ENCODE results near the gene AMBP. TPM values are rescaled to one million over a fixed set of nuclear protein-coding genes. Genes with fewer than 3 reads are reported as not detected.
"Not testable (repeated sequence)": the region's sequence is repeated elsewhere in the genome, so short reads cannot be mapped to it uniquely, and the experiment has no call there.

Gene AMBP
- total RNA-seq, 1 donor from 2014 or later: 0.40 TPM

DNA sequence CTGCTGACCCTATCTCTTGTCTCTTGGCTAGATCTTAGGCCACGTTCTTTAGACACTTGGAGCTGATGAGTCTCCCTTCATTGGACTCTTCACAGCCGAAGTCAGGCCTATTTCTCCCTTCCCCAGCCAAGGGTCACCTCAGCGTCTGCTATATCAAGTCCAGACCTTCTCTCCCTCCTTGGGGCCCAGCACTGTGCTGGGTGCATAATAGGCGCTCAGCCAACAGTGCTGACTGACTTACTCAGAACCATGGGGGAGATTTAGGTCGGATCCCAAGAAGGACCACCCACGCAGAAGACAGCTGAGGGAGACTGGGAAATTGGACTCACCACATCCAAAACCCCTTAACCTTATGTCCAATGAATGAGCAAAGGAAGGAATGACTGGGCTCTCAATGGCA lies 5.6 kb upstream of the AMBP start:
- DNase-seq (ENCODE audit: low read depth, low spot score): no peak
- TF ChIP-seq, protein P1, sequence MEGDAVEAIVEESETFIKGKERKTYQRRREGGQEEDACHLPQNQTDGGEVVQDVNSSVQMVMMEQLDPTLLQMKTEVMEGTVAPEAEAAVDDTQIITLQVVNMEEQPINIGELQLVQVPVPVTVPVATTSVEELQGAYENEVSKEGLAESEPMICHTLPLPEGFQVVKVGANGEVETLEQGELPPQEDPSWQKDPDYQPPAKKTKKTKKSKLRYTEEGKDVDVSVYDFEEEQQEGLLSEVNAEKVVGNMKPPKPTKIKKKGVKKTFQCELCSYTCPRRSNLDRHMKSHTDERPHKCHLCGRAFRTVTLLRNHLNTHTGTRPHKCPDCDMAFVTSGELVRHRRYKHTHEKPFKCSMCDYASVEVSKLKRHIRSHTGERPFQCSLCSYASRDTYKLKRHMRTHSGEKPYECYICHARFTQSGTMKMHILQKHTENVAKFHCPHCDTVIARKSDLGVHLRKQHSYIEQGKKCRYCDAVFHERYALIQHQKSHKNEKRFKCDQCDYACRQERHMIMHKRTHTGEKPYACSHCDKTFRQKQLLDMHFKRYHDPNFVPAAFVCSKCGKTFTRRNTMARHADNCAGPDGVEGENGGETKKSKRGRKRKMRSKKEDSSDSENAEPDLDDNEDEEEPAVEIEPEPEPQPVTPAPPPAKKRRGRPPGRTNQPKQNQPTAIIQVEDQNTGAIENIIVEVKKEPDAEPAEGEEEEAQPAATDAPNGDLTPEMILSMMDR (conservative IDR thresholded peaks at IDR 0.05): no peak
- H3K4me1 Mint-ChIP-seq: no peaks in the 10 kb centered on the region

DNA sequence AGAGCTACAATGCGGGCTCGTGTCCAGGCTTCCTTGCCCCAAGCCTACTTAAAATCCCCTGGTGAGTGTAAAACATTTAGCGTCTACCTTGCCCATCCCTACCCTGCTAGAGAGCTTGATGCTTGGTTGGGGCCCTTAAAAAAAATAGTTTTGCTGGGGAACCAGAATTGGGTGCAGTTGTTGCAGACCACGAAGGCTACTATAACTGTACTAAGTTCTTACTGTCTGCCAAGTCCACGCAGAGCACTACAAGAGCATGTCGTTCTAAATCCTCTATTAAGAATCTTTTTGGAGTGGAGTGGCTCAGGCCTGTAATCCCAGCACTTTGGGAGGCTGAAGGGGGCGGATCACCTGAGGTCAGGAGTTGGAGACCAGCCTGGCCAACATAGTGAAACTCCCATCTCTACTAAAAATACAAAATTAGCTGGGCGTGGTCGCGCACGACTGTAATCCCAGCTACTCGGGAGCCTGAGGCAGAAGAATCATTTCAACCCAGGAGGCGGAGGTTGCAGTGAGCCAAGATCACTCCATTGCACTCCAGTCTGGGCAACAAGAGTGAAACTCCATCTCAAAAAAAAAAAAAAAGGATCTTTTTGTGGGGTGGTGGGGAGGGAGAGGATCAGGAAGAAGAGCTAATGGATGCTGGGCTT lies 4.8 kb upstream of the AMBP start:
- H3K27ac Mint-ChIP-seq (ENCODE audit: unreplicated experiment); H3K4me1 Mint-ChIP-seq; H3K9me3 Mint-ChIP-seq; H3K4me3 Mint-ChIP-seq; H3K36me3 Mint-ChIP-seq (ENCODE audit: low read depth); DNase-seq (ENCODE audit: low read depth, low spot score); H3K27me3 Mint-ChIP-seq (ENCODE audit: low read depth): not testable (repeated sequence)

More for the DNA sequence above, 5.6 kb upstream of the AMBP start:
- Mint-ChIP-seq H3K27me3 (ENCODE audit: low read depth) (no peaks in the 10 kb centered on the region), H3K36me3 (ENCODE audit: low read depth) (no peaks in the 10 kb centered on the region), H3K4me3 (no peak overlapping the region), H3K27ac (ENCODE audit: unreplicated experiment) (no peak overlapping the region), H3K9me3 (no peaks in the 10 kb centered on the region)

DNA sequence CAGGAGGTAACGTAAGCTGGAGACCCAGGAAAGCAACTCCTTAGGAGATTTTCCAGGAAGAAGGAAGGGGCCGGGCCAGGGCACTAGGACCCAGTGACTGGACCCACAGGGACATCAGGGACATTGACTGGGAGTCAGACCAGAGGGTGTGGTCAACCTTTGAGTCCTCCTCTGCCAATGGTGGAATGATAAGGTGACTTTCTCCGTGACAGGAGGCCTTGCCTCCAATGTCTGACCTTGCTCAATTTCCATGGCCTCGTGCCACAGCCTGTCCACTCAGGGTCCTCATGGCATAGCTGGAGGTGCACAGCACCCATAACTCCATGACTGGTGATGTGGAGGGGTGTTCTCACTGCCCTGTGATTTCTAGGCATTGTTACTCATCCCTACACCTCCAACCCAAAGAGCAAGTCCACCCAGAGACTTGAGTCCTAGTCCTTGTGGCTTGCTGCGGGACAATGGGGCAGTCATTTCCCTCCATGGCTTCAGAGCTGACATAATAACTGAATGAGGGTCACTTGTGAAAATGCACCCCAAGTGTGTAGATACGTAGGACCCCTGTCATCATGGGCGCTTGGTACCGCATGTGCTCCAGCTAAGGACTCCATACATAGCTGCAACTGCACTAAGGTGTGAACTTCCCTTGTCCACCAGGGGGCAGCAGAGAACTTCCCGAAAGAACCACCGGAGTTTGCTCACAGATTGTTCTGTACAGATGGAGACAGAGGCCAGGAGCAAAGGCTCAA lies 4.1 kb upstream of the AMBP start:
- H3K4me1 Mint-ChIP-seq: peaks cover 3% of the 10 kb centered on the region
- H3K9me3 Mint-ChIP-seq: no peaks in the 10 kb centered on the region
- peak; percentile 98 for DNase-seq (ENCODE audit: low read depth, low spot score)
- H3K27ac Mint-ChIP-seq (ENCODE audit: unreplicated experiment): no peak overlapping the region
- H3K4me3 Mint-ChIP-seq: no peak overlapping the region
- H3K36me3 Mint-ChIP-seq (ENCODE audit: low read depth): no peaks in the 10 kb centered on the region
- no peaks in the 10 kb centered on the region for H3K27me3 Mint-ChIP-seq (ENCODE audit: low read depth)
- TF ChIP-seq, protein P1 (conservative IDR thresholded peaks at IDR 0.05): peak; percentile 91

DNA sequence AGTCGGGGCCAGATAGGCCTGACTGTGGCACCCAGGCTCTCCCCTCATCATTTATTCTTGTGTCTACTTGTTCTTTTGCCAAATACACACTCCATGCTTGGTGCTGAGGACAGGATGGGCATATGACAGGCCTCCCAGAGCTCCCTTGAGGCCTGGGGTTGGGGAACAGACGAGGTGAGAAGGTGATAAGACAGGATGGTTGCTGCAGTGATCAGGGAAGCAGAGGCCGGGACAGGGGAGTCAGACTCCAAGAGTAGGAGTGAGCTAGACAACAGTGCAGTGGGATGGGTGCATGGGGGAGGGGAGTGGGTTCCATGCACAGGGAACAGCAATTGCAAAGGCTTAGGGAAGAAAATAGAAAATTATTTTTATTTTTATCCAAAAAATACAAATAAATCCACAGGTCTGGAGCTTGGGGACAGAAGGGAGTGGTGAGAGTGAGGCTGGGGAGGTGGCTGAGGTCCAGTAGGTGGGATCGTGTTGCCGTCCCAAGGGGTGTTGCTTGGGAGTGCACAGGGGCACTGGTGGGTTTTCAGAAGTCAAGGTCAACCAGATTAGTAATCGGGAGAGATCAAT lies 3.4 kb upstream of the AMBP start:
- H3K9me3 Mint-ChIP-seq: no peaks in the 10 kb centered on the region
- TF ChIP-seq, protein P1 (conservative IDR thresholded peaks at IDR 0.05): no peak
- no peaks in the 10 kb centered on the region for H3K36me3 Mint-ChIP-seq (ENCODE audit: low read depth)
- no peak overlapping the region for H3K4me3 Mint-ChIP-seq
- peaks cover 3% of the 10 kb centered on the region for H3K4me1 Mint-ChIP-seq
- DNase-seq (ENCODE audit: low read depth, low spot score): no peak
- peaks cover 5% of the 10 kb centered on the region for H3K27me3 Mint-ChIP-seq (ENCODE audit: low read depth)
- H3K27ac Mint-ChIP-seq (ENCODE audit: unreplicated experiment): no peak overlapping the region

DNA sequence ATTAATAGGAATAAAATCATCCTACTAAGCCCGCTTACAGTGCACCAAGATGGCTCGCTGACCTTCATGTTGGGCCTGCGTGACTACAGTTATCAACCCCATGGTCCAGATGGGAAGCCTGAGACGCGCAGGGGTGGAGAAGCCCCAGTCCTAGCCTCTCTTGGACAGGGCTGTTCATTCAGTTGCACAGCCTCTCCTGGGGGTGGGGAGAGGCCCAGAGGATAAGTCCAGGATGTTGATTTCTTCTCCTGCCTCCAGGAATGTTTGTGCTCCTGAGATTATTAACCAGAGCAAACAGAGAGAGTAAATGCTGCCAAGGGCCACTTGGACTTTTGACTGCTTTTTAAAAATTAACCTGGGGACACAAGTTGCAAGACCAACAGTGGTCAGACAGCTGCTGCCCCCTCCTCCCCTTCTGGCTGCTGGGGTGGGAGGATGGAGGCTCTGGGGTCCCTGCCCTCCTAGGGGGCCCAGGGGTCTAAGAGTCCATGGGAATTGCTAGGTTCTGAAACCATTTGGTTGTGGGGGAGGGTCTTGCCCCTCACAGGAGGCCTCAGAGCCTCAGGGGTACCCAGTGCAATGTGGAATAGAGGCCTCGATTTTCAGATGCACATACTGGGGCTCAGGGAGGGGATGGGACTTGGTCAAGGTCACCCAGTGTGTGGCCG lies 2.8 kb upstream of the AMBP start:
- Mint-ChIP-seq H3K4me3 (no peak overlapping the region), H3K27me3 (ENCODE audit: low read depth) (peaks cover 8% of the 10 kb centered on the region), H3K4me1 (peaks cover 3% of the 10 kb centered on the region), H3K9me3 (no peaks in the 10 kb centered on the region), H3K36me3 (ENCODE audit: low read depth) (no peaks in the 10 kb centered on the region), H3K27ac (ENCODE audit: unreplicated experiment) (peak overlapping the region; percentile 67)
- DNase-seq (ENCODE audit: low read depth, low spot score): no peak
- TF ChIP-seq, protein P1 (conservative IDR thresholded peaks at IDR 0.05): no peak

Measured in neural crest cell (in vitro differentiated cells).